WTC11 (cell line): ENCODE results near the gene VWA3B. TPM values are rescaled to one million over a fixed set of nuclear protein-coding genes. Genes with fewer than 3 reads are reported as not detected.

Experiments used
- ATAC-seq: fragments of 200-7000 bp; cut with Tn5 transposase; 2 replicates; pipeline ENCODE4 v1.10.0; 2021; ENCODE audit warnings: mild to moderate bottlenecking, moderate library complexity
- CTCF ChIA-PET: fragments of 300-600 bp; sonication (Branson Sonifier 250); formaldehyde crosslinking; loops from one replicate; lab custom pipeline; 2021; ENCODE audit warnings: antibody characterized with exemption; lab: Charles Lee
- POLR2A ChIA-PET: fragments of 350-600 bp; sonication (Branson Sonifier 250); formaldehyde crosslinking; loops from one replicate; lab custom pipeline; 2021; ENCODE audit warnings: antibody characterized with exemption; lab: Charles Lee
- DNase-seq: peaks from one replicate; pipeline ENCODE4 v3.0.0; 2021; ENCODE audit warnings: low spot score
- H3K27ac Mint-ChIP-seq: 2 replicates; pipeline ENCODE4 v1.8.0; 2021; ENCODE audit warnings: mixed read lengths
- H3K27me3 Mint-ChIP-seq: 2 replicates; pipeline ENCODE4 v1.8.0; 2021; ENCODE audit warnings: low read depth, mild to moderate bottlenecking, moderate library complexity, mixed read lengths
- H3K36me3 Mint-ChIP-seq: 2 replicates; pipeline ENCODE4 v1.8.0; 2021; ENCODE audit warnings: mixed read lengths
- H3K4me1 Mint-ChIP-seq: 2 replicates; pipeline ENCODE4 v1.8.0; 2022; ENCODE audit warnings: mixed read lengths
- H3K4me3 Mint-ChIP-seq: 2 replicates; pipeline ENCODE4 v1.8.0; 2021; ENCODE audit warnings: mild to moderate bottlenecking, moderate library complexity, mixed read lengths
- H3K9me3 Mint-ChIP-seq: 2 replicates; pipeline ENCODE4 v1.8.0; 2021; ENCODE audit warnings: mixed read lengths
- MXD4 ChIP-seq: fragments of 250-450 bp; sonication (Bioruptor Pico); IDR thresholded peaks from 2 replicates; pipeline ENCODE4 v1.8.0; 2021; ENCODE audit warnings: mild to moderate bottlenecking, moderate library complexity, borderline replicate concordance
- NFATC4 ChIP-seq: fragments of 250-450 bp; sonication (Bioruptor Pico); IDR thresholded peaks from 2 replicates; pipeline ENCODE4 v1.9.0; 2021; ENCODE audit warnings: mild to moderate bottlenecking
- SP1 ChIP-seq: sonication (generic); formaldehyde crosslinking; conservative IDR thresholded peaks from 2 replicates; pipeline ENCODE4 v1.8.1; 2022; ENCODE audit warnings: missing genetic modification reagents
- TP53 ChIP-seq: sonication (generic); formaldehyde crosslinking; IDR thresholded peaks from 2 replicates; pipeline ENCODE4 v1.8.1; 2023; ENCODE audit warnings: mild to moderate bottlenecking, missing genetic modification reagents
- ZNF396 ChIP-seq: fragments of 250-450 bp; sonication (Bioruptor Pico); IDR thresholded peaks from 2 replicates; pipeline ENCODE4 v1.8.0; 2021; ENCODE audit warnings: mild to moderate bottlenecking, moderate library complexity, borderline replicate concordance
- ZNF423 ChIP-seq: fragments of 250-450 bp; sonication (Bioruptor Pico); IDR thresholded peaks from 2 replicates; pipeline ENCODE4 v2.1.2; 2022; ENCODE audit warnings: mild to moderate bottlenecking, moderate library complexity
- total RNA-seq: library from RNA; stranded (reverse); gene quantifications from 3 replicates; pipeline ENCODE4 v1.2.3, GENCODE V29; 2021
- TF ChIP-seq, protein P1 (sequence below): fragments of 250-450 bp; sonication (Bioruptor Pico); conservative IDR thresholded peaks from 2 replicates; pipeline ENCODE4 v1.9.0; 2021; ENCODE audit warnings: mild to moderate bottlenecking
- TF ChIP-seq, protein P2 (sequence below): sonication (generic); formaldehyde crosslinking; IDR thresholded peaks from 2 replicates; pipeline ENCODE4 v1.8.1; 2023; ENCODE audit warnings: mild to moderate bottlenecking, missing genetic modification reagents, moderate library complexity
- TF ChIP-seq, protein P3 (sequence below): sonication (generic); formaldehyde crosslinking; IDR thresholded peaks from 2 replicates; pipeline ENCODE4 v1.8.1; 2022; ENCODE audit warnings: mild to moderate bottlenecking, missing genetic modification reagents, moderate library complexity, borderline replicate concordance
- TF ChIP-seq, protein P4 (sequence below): sonication (generic); formaldehyde crosslinking; IDR thresholded peaks from 2 replicates; pipeline ENCODE4 v1.8.0; 2023; ENCODE audit warnings: missing genetic modification reagents, mild to moderate bottlenecking, borderline replicate concordance
- TF ChIP-seq, protein P5 (sequence below): fragments of 250-450 bp; sonication (Bioruptor Pico); IDR thresholded peaks from 2 replicates; pipeline ENCODE4 v1.9.0; 2021; ENCODE audit warnings: moderate library complexity, mild to moderate bottlenecking, inconsistent platforms, borderline replicate concordance
- TF ChIP-seq, protein P6 (sequence below): sonication (generic); formaldehyde crosslinking; conservative IDR thresholded peaks from 2 replicates; pipeline ENCODE4 v1.8.1; 2023; ENCODE audit warnings: mild to moderate bottlenecking, low read depth, missing genetic modification reagents, moderate library complexity
- TF ChIP-seq, protein P7 (sequence below): sonication (generic); formaldehyde crosslinking; IDR thresholded peaks from 2 replicates; pipeline ENCODE4 v1.8.0; 2022; ENCODE audit warnings: missing genetic modification reagents
- TF ChIP-seq, protein P8 (sequence below): sonication (generic); formaldehyde crosslinking; conservative IDR thresholded peaks from 2 replicates; pipeline ENCODE4 v1.8.1; 2022; ENCODE audit warnings: mild to moderate bottlenecking, missing genetic modification reagents
- TF ChIP-seq, protein P9 (sequence below): fragments of 250-450 bp; sonication (Bioruptor Pico); IDR thresholded peaks from 2 replicates; pipeline ENCODE4 v1.9.0; 2021; ENCODE audit warnings: mild to moderate bottlenecking

VWA3B gene
- total RNA-seq, 1 experiment from 2014 or later, result not detected

DNA sequence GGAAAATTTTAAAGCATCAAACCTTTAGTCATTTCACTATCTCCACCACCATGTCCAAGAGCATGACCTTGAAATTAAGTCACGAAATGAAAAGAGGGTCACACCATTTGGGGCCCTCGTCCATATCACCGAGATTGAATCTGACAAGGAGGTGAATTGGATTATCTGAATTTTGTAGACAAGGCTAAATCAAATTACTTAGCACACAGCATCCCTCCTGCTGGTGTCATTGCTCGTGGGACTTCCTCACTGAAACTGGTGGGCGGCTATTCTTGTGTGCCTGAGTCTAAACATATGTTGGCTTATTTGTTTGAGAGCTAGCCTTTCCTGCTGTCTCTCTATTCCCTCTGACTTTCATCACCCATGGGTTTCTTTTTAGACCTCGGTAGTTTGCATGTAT lies 194.6 kb downstream of the VWA3B start (continued):
- TF ChIP-seq, protein P1, sequence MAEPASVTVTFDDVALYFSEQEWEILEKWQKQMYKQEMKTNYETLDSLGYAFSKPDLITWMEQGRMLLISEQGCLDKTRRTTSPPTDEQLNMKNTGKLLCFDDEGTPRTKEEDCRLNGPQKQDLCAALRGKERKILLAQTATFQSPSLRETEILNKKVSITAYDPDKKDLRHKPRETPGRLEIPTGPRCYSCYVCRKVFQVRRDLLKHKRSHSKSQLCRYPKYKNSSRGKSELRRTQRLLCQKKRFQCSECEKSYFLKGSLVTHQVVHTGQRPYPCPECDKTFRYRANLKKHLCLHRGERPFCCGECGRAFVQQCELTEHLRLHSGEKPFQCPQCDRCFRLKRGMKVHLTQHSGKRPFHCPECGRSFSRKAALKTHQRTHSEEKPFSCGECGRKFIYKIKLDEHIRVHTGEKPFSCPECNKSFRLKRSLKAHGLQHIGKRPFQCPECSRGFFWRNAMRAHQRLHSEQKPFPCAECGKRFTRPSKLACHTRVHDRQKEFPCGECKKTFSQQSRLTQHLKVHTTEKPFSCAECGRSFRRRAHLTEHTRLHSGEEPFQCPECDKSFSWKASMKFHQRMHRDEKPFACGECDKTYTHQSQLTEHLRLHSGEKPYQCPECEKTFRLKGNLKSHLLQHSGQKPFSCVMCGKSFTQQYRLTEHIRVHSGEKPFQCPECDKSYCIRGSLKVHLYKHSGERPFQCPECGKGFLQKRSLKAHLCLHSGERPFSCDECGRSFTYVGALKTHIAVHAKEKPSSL, result no peak
- TF ChIP-seq, protein P2, sequence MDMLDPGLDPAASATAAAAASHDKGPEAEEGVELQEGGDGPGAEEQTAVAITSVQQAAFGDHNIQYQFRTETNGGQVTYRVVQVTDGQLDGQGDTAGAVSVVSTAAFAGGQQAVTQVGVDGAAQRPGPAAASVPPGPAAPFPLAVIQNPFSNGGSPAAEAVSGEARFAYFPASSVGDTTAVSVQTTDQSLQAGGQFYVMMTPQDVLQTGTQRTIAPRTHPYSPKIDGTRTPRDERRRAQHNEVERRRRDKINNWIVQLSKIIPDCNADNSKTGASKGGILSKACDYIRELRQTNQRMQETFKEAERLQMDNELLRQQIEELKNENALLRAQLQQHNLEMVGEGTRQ (CRISPR knock-in tag), result no peak
- no peak for TF ChIP-seq NFATC4 (CRISPR knock-in tag)
- TF ChIP-seq, protein P3, sequence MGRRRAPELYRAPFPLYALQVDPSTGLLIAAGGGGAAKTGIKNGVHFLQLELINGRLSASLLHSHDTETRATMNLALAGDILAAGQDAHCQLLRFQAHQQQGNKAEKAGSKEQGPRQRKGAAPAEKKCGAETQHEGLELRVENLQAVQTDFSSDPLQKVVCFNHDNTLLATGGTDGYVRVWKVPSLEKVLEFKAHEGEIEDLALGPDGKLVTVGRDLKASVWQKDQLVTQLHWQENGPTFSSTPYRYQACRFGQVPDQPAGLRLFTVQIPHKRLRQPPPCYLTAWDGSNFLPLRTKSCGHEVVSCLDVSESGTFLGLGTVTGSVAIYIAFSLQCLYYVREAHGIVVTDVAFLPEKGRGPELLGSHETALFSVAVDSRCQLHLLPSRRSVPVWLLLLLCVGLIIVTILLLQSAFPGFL (CRISPR knock-in tag), result no peak
- no peak for TF ChIP-seq ZNF423
- TF ChIP-seq SP1 (CRISPR knock-in tag), result no peak
- TF ChIP-seq MXD4 (CRISPR knock-in tag), result no peak
- TF ChIP-seq ZNF396, result no peak

DNA sequence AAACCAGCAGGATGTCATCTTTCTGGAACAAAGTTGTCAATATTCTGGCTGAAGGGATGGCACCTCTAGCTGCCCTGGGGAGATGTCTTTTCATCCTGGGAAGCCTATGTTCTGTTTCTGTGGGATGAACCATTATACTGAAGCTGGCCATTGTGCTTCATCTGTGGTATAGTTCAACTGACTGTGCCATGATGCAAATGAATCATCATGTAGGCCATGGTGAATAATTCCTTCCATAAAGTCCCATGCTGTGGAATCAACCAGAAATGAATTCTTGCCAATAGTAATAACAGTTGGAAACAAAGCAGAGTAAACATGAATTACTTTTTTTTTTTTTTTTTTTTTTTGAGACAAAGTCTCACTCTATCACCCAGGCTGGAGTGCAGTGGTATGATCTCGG lies 195.1 kb downstream of the VWA3B start:
- POLR2A ChIA-PET, result no interaction called here
- Mint-ChIP-seq H3K4me1 (peaks cover 32% of the 10 kb centered on the region), H3K4me3 (no peak overlapping the region), H3K36me3 (no peaks in the 10 kb centered on the region), H3K27ac (no peak overlapping the region), H3K9me3 (peaks cover 6% of the 10 kb centered on the region; the same call in 1 of the 2 replicates), H3K27me3 (peaks cover 4% of the 10 kb centered on the region; the same call in 1 of the 2 replicates)
- CTCF ChIA-PET, result interaction anchor here (0.7 to 5.6 kb wide), 2 partner anchors 13 kb away, joined by 3 to 28 read pairs; no protein-coding TSS in a partner anchor
- no peak for ATAC-seq
- no peak for DNase-seq
- no peak for TF ChIP-seq ZNF396
- no peak for TF ChIP-seq ZNF423
- TF ChIP-seq, protein P4, sequence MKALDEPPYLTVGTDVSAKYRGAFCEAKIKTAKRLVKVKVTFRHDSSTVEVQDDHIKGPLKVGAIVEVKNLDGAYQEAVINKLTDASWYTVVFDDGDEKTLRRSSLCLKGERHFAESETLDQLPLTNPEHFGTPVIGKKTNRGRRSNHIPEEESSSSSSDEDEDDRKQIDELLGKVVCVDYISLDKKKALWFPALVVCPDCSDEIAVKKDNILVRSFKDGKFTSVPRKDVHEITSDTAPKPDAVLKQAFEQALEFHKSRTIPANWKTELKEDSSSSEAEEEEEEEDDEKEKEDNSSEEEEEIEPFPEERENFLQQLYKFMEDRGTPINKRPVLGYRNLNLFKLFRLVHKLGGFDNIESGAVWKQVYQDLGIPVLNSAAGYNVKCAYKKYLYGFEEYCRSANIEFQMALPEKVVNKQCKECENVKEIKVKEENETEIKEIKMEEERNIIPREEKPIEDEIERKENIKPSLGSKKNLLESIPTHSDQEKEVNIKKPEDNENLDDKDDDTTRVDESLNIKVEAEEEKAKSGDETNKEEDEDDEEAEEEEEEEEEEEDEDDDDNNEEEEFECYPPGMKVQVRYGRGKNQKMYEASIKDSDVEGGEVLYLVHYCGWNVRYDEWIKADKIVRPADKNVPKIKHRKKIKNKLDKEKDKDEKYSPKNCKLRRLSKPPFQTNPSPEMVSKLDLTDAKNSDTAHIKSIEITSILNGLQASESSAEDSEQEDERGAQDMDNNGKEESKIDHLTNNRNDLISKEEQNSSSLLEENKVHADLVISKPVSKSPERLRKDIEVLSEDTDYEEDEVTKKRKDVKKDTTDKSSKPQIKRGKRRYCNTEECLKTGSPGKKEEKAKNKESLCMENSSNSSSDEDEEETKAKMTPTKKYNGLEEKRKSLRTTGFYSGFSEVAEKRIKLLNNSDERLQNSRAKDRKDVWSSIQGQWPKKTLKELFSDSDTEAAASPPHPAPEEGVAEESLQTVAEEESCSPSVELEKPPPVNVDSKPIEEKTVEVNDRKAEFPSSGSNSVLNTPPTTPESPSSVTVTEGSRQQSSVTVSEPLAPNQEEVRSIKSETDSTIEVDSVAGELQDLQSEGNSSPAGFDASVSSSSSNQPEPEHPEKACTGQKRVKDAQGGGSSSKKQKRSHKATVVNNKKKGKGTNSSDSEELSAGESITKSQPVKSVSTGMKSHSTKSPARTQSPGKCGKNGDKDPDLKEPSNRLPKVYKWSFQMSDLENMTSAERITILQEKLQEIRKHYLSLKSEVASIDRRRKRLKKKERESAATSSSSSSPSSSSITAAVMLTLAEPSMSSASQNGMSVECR (CRISPR knock-in tag), result no peak
- TF ChIP-seq, protein P5, sequence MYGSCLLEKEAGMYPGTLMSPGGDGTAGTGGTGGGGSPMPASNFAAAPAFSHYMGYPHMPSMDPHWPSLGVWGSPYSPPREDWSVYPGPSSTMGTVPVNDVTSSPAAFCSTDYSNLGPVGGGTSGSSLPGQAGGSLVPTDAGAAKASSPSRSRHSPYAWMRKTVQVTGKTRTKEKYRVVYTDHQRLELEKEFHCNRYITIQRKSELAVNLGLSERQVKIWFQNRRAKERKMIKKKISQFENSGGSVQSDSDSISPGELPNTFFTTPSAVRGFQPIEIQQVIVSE (CRISPR knock-in tag), result no peak
- TF ChIP-seq, protein P6, sequence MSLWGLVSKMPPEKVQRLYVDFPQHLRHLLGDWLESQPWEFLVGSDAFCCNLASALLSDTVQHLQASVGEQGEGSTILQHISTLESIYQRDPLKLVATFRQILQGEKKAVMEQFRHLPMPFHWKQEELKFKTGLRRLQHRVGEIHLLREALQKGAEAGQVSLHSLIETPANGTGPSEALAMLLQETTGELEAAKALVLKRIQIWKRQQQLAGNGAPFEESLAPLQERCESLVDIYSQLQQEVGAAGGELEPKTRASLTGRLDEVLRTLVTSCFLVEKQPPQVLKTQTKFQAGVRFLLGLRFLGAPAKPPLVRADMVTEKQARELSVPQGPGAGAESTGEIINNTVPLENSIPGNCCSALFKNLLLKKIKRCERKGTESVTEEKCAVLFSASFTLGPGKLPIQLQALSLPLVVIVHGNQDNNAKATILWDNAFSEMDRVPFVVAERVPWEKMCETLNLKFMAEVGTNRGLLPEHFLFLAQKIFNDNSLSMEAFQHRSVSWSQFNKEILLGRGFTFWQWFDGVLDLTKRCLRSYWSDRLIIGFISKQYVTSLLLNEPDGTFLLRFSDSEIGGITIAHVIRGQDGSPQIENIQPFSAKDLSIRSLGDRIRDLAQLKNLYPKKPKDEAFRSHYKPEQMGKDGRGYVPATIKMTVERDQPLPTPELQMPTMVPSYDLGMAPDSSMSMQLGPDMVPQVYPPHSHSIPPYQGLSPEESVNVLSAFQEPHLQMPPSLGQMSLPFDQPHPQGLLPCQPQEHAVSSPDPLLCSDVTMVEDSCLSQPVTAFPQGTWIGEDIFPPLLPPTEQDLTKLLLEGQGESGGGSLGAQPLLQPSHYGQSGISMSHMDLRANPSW (CRISPR knock-in tag), result no peak
- TF ChIP-seq, protein P7, sequence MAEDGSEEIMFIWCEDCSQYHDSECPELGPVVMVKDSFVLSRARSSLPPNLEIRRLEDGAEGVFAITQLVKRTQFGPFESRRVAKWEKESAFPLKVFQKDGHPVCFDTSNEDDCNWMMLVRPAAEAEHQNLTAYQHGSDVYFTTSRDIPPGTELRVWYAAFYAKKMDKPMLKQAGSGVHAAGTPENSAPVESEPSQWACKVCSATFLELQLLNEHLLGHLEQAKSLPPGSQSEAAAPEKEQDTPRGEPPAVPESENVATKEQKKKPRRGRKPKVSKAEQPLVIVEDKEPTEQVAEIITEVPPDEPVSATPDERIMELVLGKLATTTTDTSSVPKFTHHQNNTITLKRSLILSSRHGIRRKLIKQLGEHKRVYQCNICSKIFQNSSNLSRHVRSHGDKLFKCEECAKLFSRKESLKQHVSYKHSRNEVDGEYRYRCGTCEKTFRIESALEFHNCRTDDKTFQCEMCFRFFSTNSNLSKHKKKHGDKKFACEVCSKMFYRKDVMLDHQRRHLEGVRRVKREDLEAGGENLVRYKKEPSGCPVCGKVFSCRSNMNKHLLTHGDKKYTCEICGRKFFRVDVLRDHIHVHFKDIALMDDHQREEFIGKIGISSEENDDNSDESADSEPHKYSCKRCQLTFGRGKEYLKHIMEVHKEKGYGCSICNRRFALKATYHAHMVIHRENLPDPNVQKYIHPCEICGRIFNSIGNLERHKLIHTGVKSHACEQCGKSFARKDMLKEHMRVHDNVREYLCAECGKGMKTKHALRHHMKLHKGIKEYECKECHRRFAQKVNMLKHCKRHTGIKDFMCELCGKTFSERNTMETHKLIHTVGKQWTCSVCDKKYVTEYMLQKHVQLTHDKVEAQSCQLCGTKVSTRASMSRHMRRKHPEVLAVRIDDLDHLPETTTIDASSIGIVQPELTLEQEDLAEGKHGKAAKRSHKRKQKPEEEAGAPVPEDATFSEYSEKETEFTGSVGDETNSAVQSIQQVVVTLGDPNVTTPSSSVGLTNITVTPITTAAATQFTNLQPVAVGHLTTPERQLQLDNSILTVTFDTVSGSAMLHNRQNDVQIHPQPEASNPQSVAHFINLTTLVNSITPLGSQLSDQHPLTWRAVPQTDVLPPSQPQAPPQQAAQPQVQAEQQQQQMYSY (CRISPR knock-in tag), result no peak
- TF ChIP-seq, protein P8, sequence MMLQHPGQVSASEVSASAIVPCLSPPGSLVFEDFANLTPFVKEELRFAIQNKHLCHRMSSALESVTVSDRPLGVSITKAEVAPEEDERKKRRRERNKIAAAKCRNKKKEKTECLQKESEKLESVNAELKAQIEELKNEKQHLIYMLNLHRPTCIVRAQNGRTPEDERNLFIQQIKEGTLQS (CRISPR knock-in tag), result no peak
- TF ChIP-seq, protein P9, sequence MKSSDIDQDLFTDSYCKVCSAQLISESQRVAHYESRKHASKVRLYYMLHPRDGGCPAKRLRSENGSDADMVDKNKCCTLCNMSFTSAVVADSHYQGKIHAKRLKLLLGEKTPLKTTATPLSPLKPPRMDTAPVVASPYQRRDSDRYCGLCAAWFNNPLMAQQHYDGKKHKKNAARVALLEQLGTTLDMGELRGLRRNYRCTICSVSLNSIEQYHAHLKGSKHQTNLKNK, result no peak
- no peak for TF ChIP-seq TP53 (CRISPR knock-in tag)
